Vein endothelial cell (primary cell): ENCODE data around the gene SCYGR1. TPM values are rescaled to one million over a fixed set of nuclear protein-coding genes. Genes with fewer than 3 reads are reported as not detected.

Experiments
- total RNA-seq: library from RNA; depleted of rRNA; stranded (reverse); fragments of >200 nt; gene quantifications from 2 replicates; pipeline ENCODE4 v1.2.3, GENCODE V29; 2012

Gene SCYGR1
- not detected in 2 replicates for total RNA-seq

GRCh38 chr2:227387583-227387982 lies at the start of gene SCYGR1:
TSS of gene SCYGR1 (minus strand) at chr2:227387949. CDS start at chr2:227387949, 0 bp downstream.

GRCh38 chr2:227379095-227379494 lies 8.7 kb downstream of the SCYGR1 start, which contains the start of gene TM4SF20:
TSS of gene TM4SF20 (minus strand) at chr2:227379306. CDS start at chr2:227379268, 38 bp downstream.

Other genes with a start within 250 kb of the SCYGR1 start
- gene COL4A4, start 223.7 kb downstream of the SCYGR1 start, total RNA-seq = under 0.01 TPM in 1 of 2 replicates, not detected in the other
- gene COL4A3, start 223.3 kb downstream of the SCYGR1 start, total RNA-seq = not detected in 2 replicates
- gene MFF, start 62.7 kb downstream of the SCYGR1 start, total RNA-seq = 60.9 and 89.8 TPM in 2 replicates
- gene TM4SF20, start 8.6 kb downstream of the SCYGR1 start, total RNA-seq = not detected in 2 replicates
- 76.1 and 117 TPM in 2 replicates for gene AGFG1, start 84.2 kb upstream of the SCYGR1 start, total RNA-seq
- not detected in 2 replicates for gene SCYGR2, start 210.9 kb upstream of the SCYGR1 start, total RNA-seq
- gene SCYGR3, start 226.9 kb upstream of the SCYGR1 start, total RNA-seq = not detected in 2 replicates
- not detected in 2 replicates for gene SCYGR4, start 229.5 kb upstream of the SCYGR1 start, total RNA-seq